ENCODE results near the gene ZMYND8.
"Not testable (repeated sequence)": the region's sequence is repeated elsewhere in the genome, so short reads cannot be mapped to it uniquely, and the experiment has no call there.

ZMYND8 gene

GRCh38 chr20:47309806-47310426 lies 46.6 kb downstream of the ZMYND8 start:
- no peak for DNase-seq

- no peak for DNase-seq
These were observed 47.1 kb downstream of the ZMYND8 start for GRCh38 chr20:47309394-47309793.

DNA sequence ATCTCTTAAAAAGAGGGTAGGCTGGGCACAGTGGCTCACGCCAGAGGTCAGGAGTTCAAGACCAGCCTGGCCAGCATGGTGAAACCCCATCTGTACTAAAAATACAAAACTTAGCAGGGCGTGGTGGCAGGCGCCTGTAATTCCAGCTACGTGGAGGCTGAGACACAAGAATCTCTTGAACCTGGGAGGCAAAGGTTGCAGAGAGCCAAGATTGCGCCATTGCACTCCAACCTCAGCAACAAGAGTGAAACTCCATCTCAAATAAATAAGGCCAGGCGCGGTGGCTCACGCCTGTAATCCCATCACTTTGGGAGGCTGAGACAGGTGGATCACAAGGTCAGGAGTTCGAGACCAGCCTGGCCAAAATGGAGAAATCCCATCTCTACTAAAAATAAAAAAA lies 48.9 kb downstream of the ZMYND8 start:
- DNase-seq = not testable (repeated sequence)

DNA sequence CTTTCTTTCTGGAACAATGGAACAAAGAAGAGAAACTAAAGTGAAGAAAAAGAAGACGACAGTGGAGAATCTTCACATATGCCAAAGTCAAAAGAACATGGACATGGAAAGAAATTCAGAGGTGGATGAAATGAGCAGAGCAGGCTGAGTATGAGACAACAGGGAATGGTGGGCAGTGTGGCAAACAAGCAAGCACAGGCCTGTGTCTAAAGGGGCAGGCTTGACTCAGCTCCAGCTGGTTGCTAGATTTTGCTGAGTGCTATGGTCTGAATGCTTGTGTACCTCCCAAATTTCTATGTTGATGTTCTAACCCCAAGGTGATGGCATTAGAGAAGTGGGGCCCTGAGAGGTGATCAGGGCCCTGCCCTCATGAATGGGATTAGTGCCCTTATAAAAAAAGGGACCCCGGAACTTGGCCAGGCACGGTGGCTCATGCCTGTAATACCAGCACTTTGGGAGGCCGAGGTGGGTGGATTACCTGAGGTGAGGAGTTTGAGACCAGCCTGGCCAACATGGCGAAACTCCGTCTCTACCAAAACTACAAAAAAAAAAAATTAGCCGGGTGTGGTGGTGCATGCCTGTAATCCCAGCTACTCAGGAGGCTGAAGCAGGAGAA lies 49.6 kb downstream of the ZMYND8 start:
- no peak for DNase-seq

DNA sequence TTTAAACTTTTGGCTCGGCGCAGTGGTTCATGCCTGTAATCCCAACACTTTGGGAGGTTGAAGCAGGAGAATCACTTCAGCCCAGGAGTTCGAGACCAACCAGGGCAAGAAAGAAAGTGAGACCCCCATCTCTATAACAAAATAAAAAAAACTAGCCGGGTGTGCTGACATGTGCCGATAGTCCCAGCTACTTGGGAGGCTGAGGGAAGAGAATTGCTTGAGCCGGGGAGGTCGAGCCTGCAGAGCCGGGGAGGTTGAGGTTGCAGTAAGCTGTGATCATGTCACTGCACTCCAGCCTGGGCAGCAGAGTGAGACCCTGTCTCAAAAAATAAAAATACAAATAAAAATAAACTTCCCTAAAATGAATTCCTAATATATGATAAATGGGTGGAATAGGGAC lies 50.4 kb downstream of the ZMYND8 start:
- no peak for DNase-seq

DNA sequence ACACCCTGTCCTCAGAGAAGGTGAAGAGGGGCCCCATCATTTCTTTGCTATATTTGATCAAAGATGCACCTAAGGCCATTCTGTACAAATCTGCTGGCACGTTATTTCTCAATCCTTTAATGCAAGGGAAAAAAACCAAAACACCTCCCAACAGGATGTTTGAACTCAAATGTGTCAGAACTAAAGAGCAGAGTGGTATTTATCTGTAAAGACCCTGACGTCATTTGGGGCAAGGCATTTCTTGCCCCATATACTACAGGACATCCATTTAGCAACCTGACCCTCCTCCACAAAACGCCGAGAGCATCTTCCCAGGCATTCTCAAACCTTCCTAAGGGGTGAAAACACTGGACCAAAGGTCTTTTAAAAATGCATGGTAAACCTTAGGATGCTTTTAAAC lies 50.8 kb downstream of the ZMYND8 start:
- DNase-seq = no peak

DNA sequence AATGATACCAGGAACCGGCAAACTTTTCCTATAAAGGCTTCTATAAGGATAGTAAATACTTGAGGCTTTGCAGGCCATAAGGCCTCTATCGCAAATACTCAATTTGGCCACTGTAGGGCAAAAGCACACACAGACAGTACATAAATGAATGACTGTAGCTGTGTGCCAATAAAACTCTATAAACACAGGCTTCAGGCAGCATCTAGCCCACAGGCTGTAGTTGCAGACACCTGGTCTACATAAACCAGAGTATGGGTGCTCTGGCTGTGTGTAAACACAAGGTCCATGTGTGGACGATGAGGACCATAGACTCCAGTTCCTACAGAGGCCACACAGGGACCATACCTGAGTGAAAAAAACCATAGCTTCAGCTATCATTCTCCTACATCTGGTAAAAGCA lies 52.2 kb downstream of the ZMYND8 start:
- no peak for DNase-seq

- DNase-seq = no peak
These were observed 52.8 kb downstream of the ZMYND8 start for GRCh38 chr20:47303736-47304135.

DNA sequence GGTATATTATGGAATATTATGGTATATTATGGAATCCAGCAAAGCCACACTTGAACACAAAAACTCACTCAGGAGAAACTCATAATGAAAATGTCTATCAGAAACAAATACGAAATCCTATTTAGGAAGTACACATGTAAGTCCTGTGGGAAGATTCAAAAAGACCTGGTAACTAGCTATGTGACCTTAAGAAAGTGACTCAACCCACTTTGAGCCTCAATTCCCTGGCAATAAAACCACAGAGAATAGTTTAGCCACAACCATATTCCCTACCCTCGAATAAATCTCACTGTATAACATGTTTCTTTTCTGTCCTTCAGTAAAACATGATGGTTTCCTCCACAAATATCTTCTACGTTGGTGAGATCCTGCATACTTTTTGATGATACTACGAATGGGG lies 56.4 kb downstream of the ZMYND8 start:
- DNase-seq = no peak

- no peak for DNase-seq
These were observed 57.9 kb downstream of the ZMYND8 start for GRCh38 chr20:47298624-47299023.

- DNase-seq = no peak
These were observed 58.8 kb downstream of the ZMYND8 start for GRCh38 chr20:47297746-47298145.

GRCh38 chr20:47296950-47297349 lies 59.5 kb downstream of the ZMYND8 start:
- DNase-seq = no peak

DNA sequence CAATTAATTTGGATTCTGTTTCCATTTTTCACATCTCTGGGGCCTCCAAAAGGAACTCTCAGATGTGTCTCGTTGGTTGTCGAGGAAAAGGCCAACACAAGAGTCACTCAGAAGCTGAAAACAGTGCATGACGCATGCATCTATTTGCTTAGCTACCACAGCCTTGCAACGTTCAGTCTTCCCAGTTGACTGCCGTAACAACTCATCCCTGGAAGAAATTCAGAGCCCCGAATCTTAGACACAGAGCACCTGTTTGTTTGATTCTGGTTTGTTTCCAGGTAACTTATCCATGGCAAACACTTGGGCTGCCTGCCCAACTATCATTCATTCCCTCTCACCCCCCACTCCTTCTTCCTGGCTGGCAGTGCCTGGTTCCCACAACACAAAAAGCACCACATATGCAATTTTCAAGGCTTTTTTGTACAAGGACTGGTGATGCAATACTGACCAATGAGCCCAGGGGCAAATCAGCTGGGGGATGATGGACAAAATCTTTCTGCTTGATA lies 60.5 kb downstream of the ZMYND8 start:
- no peak for DNase-seq

DNA sequence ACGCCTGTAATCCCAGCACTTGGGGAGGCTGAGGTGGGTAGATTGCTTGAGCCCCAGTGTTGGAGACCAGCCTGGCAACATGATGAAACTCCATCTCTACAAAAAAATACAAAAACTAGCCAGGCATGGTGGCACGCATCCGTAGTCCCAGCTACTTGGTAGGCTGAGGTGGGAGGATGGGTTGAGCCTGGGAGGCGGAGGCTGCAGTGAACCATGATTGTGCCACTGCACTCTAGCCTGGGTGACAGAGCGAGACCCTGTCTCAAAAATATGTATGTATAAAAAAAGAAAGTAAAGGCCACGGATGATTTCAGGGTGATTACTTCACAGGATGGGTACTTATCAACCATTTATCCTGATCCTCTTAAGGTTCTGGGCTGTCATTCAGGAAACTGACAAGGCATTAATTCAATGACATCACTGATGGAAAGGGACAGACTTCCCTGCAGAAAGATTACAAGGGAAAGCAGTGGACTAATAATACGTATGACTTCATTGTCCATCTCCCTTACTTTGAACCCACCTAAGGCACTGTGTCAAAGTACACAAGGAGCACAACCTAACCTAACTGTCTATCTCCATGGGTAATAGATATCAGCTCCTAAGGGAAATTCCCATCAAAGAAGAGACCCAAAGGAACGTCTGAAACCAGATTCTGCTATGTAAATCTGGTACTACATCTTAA lies 61.2 kb downstream of the ZMYND8 start:
- DNase-seq = no peak

DNA sequence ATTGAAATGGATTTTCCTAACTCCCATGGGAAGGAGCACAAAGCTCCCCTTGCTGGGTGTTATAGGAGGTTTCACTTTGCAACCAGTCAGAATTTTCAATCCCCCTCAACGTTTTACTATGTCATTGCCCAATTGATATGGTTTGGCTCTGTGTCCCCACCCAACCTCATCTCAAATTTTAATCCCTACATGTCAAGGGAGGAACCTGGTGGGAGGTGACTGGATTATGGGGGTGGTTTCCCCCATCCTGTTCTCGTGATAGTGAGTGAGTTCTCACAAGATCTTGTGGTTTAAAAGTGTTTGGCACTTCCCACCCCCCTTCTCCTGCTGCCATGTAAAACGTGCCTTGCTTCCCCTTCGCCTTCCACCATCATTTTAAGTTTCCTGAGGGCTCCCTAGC lies 62.9 kb downstream of the ZMYND8 start:
- DNase-seq = no peak

DNA sequence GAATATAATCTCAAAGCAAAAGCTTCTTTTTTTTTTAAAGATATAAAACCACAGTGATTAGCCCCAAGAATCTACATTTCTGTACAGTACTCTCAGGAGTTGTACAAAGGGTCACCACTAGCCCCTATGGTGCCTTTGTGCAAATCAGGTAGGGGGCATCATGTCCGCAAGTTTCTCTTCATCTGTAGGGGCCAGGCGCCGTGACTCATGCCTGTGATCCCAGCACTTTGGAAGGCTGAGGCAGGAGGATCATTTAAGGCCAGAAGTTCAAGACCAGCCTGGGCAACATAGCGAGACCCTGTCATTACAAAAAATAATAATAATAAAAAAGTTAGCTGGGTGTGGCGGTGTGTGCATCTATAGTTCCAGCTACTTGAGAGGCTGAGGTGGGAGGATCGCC lies 63.9 kb downstream of the ZMYND8 start:
- DNase-seq = no peak

GRCh38 chr20:47290666-47291430 lies 65.7 kb downstream of the ZMYND8 start:
- DNase-seq = no peak

- no peak for DNase-seq
These were observed 66.5 kb downstream of the ZMYND8 start for GRCh38 chr20:47290008-47290407.

GRCh38 chr20:47289096-47289495 lies 67.4 kb downstream of the ZMYND8 start:
- no peak for DNase-seq

- not testable (repeated sequence) for DNase-seq
These were observed 68.0 kb downstream of the ZMYND8 start for GRCh38 chr20:47288530-47288929.

GRCh38 chr20:47287609-47288144 lies 68.8 kb downstream of the ZMYND8 start:
- DNase-seq = no peak

GRCh38 chr20:47286681-47287080 lies 69.8 kb downstream of the ZMYND8 start:
- no peak for DNase-seq

GRCh38 chr20:47285189-47285588 lies 71.3 kb downstream of the ZMYND8 start:
- no peak for DNase-seq

Measured in activated naive CD4-positive, alpha-beta T cell treated with anti-CD3 and anti-CD28 coated beads, Interleukin-2, amount 50 U/mL, for 16 hours (primary cell).